ENCODE measurements around the gene SPON1.
"Not testable (repeated sequence)": the region's sequence is repeated elsewhere in the genome, so short reads cannot be mapped to it uniquely, and the experiment has no call there.

The SPON1 gene

DNA sequence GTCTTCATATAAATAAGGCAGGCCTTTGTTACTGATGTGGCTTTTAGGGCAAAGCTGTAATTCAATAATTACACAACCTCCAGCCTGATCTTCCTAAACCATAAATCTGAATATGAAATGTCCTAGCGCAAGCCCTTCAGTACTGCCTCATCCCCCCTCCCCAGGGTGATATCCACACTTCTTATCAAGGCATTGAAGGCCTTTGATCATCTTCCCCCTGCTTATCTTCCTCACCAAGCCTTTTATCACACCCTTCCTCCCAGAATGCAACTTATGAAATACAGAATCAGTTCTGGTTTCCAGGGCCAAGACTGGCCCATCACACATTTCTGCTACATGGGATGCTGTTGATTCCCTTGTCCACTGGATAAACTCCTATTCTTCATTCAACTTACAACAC, 12.1 kb downstream of the SPON1 start:
- TF ChIP-seq, protein P1, sequence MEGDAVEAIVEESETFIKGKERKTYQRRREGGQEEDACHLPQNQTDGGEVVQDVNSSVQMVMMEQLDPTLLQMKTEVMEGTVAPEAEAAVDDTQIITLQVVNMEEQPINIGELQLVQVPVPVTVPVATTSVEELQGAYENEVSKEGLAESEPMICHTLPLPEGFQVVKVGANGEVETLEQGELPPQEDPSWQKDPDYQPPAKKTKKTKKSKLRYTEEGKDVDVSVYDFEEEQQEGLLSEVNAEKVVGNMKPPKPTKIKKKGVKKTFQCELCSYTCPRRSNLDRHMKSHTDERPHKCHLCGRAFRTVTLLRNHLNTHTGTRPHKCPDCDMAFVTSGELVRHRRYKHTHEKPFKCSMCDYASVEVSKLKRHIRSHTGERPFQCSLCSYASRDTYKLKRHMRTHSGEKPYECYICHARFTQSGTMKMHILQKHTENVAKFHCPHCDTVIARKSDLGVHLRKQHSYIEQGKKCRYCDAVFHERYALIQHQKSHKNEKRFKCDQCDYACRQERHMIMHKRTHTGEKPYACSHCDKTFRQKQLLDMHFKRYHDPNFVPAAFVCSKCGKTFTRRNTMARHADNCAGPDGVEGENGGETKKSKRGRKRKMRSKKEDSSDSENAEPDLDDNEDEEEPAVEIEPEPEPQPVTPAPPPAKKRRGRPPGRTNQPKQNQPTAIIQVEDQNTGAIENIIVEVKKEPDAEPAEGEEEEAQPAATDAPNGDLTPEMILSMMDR (IDR thresholded peaks at IDR 0.05; ENCODE audit: borderline replicate concordance, insufficient read depth, low read depth, low read length), result no peak

DNA sequence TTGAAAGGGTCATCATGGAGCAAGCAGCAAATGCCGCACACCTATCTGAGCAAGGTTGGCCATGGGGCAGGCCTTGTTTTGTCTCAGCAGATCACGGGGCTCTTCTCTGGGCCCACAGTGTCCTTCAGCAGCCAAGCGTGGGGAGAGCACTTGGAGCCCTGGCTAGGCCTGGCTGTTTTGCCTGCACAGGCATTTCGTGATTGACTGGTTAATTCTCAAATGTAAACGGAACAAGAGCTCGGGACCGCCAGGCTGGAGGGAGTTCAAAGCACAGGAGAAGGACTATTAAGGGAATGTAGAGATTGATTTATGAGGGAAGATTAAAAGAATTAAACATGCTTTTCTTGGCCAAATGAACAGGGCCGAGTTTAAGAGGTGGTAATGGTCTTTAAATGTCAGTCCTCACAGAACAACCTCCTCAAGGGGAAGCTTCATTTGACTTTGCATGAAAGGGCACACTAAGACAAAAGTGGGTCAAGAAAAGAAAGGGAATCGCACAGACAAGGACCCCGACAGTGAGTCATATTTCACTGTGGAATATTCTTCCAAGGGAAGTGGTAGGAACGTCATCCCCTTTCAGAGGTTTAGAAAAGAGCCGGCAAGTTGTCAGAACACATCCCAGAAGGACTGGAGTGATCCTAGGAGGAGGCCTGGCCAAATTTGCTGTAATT, 20.7 kb downstream of the SPON1 start:
- TF ChIP-seq, protein P1 (IDR thresholded peaks at IDR 0.05; ENCODE audit: borderline replicate concordance, insufficient read depth, low read depth, low read length), result no peak
- no peak overlapping the region for H3K4me3 ChIP-seq (ENCODE audit: low read depth, low read length)

More for the DNA sequence above, 12.1 kb downstream of the SPON1 start:
- H3K4me3 ChIP-seq (ENCODE audit: low read depth, low read length), result no peak overlapping the region

DNA sequence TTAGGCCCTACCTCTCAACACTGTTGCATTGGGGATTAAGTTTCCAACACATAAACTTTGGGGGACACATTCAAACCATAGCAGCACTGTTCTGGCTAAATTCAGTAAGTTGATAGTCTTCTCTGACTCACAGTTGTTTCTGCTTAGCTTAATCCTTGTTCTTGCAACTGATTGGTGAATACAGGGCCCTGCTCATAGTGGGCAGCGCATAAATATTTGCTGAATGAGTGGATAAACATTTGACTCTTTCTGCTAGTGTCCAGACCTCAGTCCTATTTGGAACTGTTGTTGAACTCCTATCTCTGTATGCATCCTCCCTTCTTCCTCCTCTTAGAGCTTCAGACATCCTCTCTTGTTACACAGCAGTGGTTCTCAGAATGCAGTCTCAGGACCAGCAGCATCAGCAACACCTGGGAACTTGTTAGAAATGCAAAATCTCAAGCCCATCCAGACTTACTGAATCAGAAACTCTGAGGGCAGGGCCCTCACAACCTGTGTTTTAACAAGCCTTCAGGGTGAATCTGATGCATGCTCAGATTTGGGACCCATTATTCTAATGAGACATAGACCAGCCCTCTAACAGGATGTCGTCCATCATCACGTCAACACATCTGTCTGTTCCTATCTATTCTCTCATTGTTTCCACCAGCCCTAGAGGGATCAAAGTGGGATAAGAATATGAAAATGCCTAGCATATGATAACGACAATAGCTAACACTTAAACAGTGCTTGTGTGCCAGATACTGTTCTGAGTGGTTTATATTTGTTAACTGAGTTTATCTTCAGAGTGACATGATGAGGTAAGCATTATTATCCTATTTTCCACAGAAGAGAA, 22.3 kb downstream of the SPON1 start:
- H3K4me3 ChIP-seq (ENCODE audit: low read depth, low read length), result no peak overlapping the region
- TF ChIP-seq, protein P1 (IDR thresholded peaks at IDR 0.05; ENCODE audit: borderline replicate concordance, insufficient read depth, low read depth, low read length), result no peak

DNA sequence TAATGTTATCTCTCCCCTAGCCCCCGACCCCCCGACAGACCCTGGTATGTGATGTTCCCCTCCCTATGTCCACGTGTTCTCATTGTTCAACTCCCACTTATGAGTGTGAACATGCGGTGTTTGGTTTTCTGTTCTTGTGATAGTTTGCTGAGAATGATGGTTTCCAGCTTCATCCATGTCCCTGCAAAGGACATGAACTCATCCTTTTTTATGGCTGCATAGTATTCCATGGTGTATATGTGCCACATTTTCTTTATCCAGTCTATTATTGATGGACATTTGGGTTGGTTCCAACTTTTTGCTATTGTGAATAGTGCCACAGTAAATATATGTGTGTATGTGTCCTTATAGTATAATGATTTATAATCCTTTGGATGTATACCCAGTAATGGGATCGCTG, 24.2 kb downstream of the SPON1 start:
- not testable (repeated sequence) for H3K4me3 ChIP-seq (ENCODE audit: low read depth, low read length)

DNA sequence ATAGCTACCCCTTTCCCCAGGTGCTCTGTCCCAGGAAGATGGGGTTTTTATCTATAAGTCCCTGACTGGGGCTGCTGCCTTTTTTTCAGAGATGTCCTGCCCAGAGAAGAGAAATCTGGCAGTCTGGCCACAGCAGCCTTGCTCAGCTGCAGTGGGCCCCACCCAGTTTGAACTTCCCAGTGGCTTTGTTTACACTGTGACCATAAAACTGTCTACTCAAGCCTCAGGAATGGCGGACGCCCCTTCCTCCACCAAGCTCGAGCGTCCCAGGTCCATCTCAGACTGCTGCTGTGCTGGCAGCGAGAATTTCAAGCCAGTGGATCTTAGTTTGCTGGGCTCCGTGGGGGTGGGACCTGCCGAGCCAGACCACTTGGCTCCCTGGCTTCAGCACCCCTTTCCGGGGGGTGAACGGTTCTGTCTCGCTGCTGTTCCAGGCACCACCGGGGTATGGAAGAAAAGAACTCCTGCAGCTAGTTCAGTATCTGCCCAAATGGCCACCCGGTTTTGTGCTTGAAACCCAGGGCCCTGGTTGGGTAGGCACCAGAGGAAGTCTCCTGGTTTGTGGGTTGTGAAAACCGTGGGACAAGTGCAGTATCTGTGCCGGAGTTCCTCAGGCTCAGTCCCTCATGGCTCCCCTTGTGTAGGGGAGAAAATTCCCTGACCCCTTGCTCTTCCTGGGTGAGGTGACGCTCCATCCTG, 29.8 kb downstream of the SPON1 start:
- H3K4me3 ChIP-seq (ENCODE audit: low read depth, low read length), result not testable (repeated sequence)

DNA sequence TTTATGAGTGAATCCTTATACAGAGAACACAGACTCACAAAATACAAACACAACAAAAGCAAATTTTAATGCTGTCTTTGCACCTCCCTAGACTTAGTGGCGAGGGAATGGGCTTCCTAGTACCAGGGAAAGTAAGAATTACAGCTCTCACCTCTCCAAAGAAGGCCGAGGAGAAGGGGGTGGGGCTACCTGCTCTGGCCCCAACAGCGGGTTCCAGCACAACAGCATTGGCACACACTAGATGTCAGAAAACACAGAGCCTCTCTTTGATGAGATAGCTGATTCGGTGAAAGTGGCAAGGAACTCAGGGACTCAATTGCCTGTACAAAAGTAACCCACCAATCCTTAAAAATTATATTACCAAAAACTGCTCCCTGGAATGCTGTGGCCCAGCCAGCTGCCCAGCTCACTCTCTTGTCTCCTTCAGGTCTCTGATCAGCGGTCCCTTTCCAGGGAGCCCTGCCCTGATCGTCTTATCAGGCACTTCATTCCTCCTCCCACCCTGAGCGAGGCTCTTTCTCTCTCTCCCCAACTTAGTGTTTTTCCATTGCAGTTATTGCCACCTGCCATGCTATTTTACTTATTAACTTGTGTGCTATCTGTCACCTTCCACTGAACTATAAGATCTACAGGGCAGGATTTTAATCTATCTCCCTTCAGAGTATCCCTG, 30.7 kb downstream of the SPON1 start:
- H3K4me3 ChIP-seq (ENCODE audit: low read depth, low read length), result no peak overlapping the region
- TF ChIP-seq, protein P1 (IDR thresholded peaks at IDR 0.05; ENCODE audit: borderline replicate concordance, insufficient read depth, low read depth, low read length), result no peak

DNA sequence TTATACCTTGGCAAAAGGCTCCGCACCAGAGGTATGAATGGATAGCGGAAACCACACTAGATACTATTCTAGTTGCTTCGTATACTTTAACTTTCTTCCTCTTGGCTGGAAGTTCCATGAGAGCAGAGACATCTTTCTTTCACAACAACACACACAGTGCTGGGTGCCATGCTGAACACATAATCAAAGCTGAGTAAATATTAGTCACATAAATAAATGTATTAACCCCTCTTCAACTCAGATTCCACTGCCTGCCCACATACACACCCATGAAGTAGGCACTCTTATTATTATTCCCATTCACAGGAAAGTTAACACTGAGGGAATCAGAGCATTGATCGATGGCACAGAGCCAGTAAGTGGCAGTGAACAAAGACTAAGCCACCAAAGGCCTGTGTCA, 35.4 kb downstream of the SPON1 start:
- TF ChIP-seq, protein P1 (IDR thresholded peaks at IDR 0.05; ENCODE audit: borderline replicate concordance, insufficient read depth, low read depth, low read length), result no peak
- H3K4me3 ChIP-seq (ENCODE audit: low read depth, low read length), result no peak overlapping the region

All from GM12875 (cell line).